HG02763 (cell line): Measurements from ENCODE around the gene INSL6.
"Not testable (repeated sequence)": the region's sequence is repeated elsewhere in the genome, so short reads cannot be mapped to it uniquely, and the experiment has no call there.

ENCODE experiments used
- ATAC-seq: cut with Tn5 transposase; IDR thresholded peaks from one replicate; pipeline ENCODE4 v1.9.1; 2021; ENCODE audit warnings: mild to moderate bottlenecking, moderate library complexity; ENCODE audit not compliant: unreplicated experiment

The INSL6 gene

GRCh38 chr9:5185220-5185840 lies at the start of gene INSL6:
TSS of gene INSL6 (minus strand) at chr9:5185639. CDS start at chr9:5185602, 37 bp downstream.
- ATAC-seq = no peak

GRCh38 chr9:5231212-5231611 lies 45.8 kb upstream of the INSL6 start, which contains the start of gene INSL4:
TSS of gene INSL4 (plus strand) at chr9:5231419. CDS start at chr9:5231524, 105 bp downstream.
- ATAC-seq = no peak

- ATAC-seq = no peak
Observed at GRCh38 chr9:5230554-5230953, 45.1 kb upstream of the INSL6 start.

- no peak for ATAC-seq
Observed at GRCh38 chr9:5205071-5205470, 19.6 kb upstream of the INSL6 start.

GRCh38 chr9:5195463-5195862 lies 10.0 kb upstream of the INSL6 start:
- ATAC-seq = no peak

- no peak for ATAC-seq
Observed at GRCh38 chr9:5193345-5193744, 7.9 kb upstream of the INSL6 start.

GRCh38 chr9:5191985-5192384 lies 6.5 kb upstream of the INSL6 start:
- no peak for ATAC-seq

GRCh38 chr9:5188060-5188984 lies 2.9 kb upstream of the INSL6 start:
- ATAC-seq = no peak

GRCh38 chr9:5186416-5187169 lies 1.2 kb upstream of the INSL6 start:
- no peak for ATAC-seq

- no peak for ATAC-seq
Observed at GRCh38 chr9:5184776-5185175, 663 bp downstream of the INSL6 start.

- not testable (repeated sequence) for ATAC-seq
Observed at GRCh38 chr9:5180631-5181030, 4.8 kb downstream of the INSL6 start.

GRCh38 chr9:5178126-5178805 lies 7.2 kb downstream of the INSL6 start:
- no peak for ATAC-seq

- ATAC-seq = no peak
Observed at GRCh38 chr9:5146241-5146640, 39.2 kb downstream of the INSL6 start.

- no peak for ATAC-seq
Observed at GRCh38 chr9:5144217-5144616, 41.2 kb downstream of the INSL6 start.

- no peak for ATAC-seq
Observed at GRCh38 chr9:5140151-5140550, 45.3 kb downstream of the INSL6 start.

GRCh38 chr9:5122516-5122915 lies 62.9 kb downstream of the INSL6 start:
- no peak for ATAC-seq

GRCh38 chr9:5122116-5122515 lies 63.3 kb downstream of the INSL6 start:
- no peak for ATAC-seq

- ATAC-seq = no peak
Observed at GRCh38 chr9:5113994-5114748, 71.3 kb downstream of the INSL6 start.
